ENCODE data around the gene TM4SF4. TPM values are rescaled to one million over a fixed set of nuclear protein-coding genes. Genes with fewer than 3 reads are reported as not detected.

Gene TM4SF4
- total RNA-seq, 1 experiment from 2014 or later, result not detected

- no peak overlapping the region for H3K9ac ChIP-seq (ENCODE audit: extremely low read depth, insufficient read length, low read length)
- H3T11ph ChIP-seq (ENCODE audit: low read length), result no peak overlapping the region
- H3K27ac Mint-ChIP-seq, result peak overlapping the region in 1 of 3 experiments; percentile 37; a peak in 1 of 7 replicates
- H2BK12ac ChIP-seq (ENCODE audit: insufficient read length, low read depth, low read length), result no peak overlapping the region
- H3K4me2 ChIP-seq (ENCODE audit: insufficient read depth, insufficient read length, low read length), result no peak overlapping the region
- no peak overlapping the region for H3K18ac ChIP-seq (ENCODE audit: insufficient read length, low read depth, low read length)
- no peak overlapping the region for H2AK5ac ChIP-seq (ENCODE audit: insufficient read length, low read length)
- H4K5ac ChIP-seq (ENCODE audit: insufficient read length, low read depth, low read length), result no peak overlapping the region
- no peak overlapping the region for H3K27ac ChIP-seq (ENCODE audit: insufficient read length, low read depth, low read length)
- H2BK20ac ChIP-seq (ENCODE audit: low read depth, low read length, poor library complexity, severe bottlenecking), result no peak overlapping the region
- no peak overlapping the region for H3K14ac ChIP-seq (ENCODE audit: insufficient read depth, low read length)
- peaks cover 2% of the 10 kb centered on the region; the same call in 1 of the 2 replicates for H3K27me3 Mint-ChIP-seq (ENCODE audit: low read depth)
- no peaks in the 10 kb centered on the region for H3K27me3 ChIP-seq (ENCODE audit: insufficient read depth, low read length)
- H3K79me2 ChIP-seq (ENCODE audit: insufficient read depth, low read length), result no peaks in the 10 kb centered on the region
- no peak overlapping the region for H3K4ac ChIP-seq (ENCODE audit: low read depth, low read length)
- no peak overlapping the region for H3K4me3 Mint-ChIP-seq
- TF ChIP-seq CTCF (conservative IDR thresholded peaks at IDR 0.05), result no peak
- H3K23ac ChIP-seq (ENCODE audit: insufficient read length, low read depth, low read length), result no peak overlapping the region
- peaks cover 30 to 33% of the 10 kb centered on the region in 2 experiments for H3K4me1 Mint-ChIP-seq
- no peak overlapping the region for H2BK120ac ChIP-seq (ENCODE audit: low read depth, low read length, poor library complexity, severe bottlenecking)
- no peaks in the 10 kb centered on the region for H3K9me3 Mint-ChIP-seq
- no CpG with 5 or more reads among the region's 4 CpGs for WGBS (ENCODE audit: extremely low coverage, insufficient read length, low lambda C conversion rate)
- DNase-seq, result no peak
- H3K56ac ChIP-seq (ENCODE audit: insufficient read length, low read depth, low read length), result no peak overlapping the region
- no peaks in the 10 kb centered on the region for H3K79me1 ChIP-seq (ENCODE audit: insufficient read depth, low read depth, low read length, poor library complexity, severe bottlenecking)
- no peaks in the 10 kb centered on the region; a peak in 1 of 7 replicates for H3K36me3 Mint-ChIP-seq (ENCODE audit: insufficient read depth in 1 of 3, low read depth in 3 of 3)
- no peak overlapping the region for H2BK5ac ChIP-seq (ENCODE audit: insufficient read length, low read length)
- no peaks in the 10 kb centered on the region for H3K9me3 ChIP-seq (ENCODE audit: control insufficient read depth, low read depth, low read length)
- H4K8ac ChIP-seq (replicated peaks; ENCODE audit: insufficient read length, low read depth, low read length), result no peak overlapping the region
- peak overlapping the region; percentile 58 for H2AFZ ChIP-seq (ENCODE audit: low read length)
- H3K4me1 ChIP-seq (ENCODE audit: insufficient read depth, low read length), result peaks cover 5% of the 10 kb centered on the region; the same call in 1 of the 2 replicates
- no peaks in the 10 kb centered on the region for H4K20me1 ChIP-seq (ENCODE audit: control insufficient read depth, insufficient read depth, insufficient read length)
- H2BK15ac ChIP-seq (ENCODE audit: low read depth, low read length), result no peak overlapping the region
- H4K91ac ChIP-seq (ENCODE audit: insufficient read length, low read depth, low read length), result no peak overlapping the region
- H3K23me2 ChIP-seq (ENCODE audit: insufficient read length, low read depth, low read length, poor library complexity, severe bottlenecking), result no peaks in the 10 kb centered on the region
Measured at GRCh38 chr3:149466192-149466591, 8.3 kb upstream of the TM4SF4 start.
